Stimulated activated memory B cell treated with anti-CD40 and anti-IgM and Interleukin-4, amounts not matched to agents 10 μg/mL and 1 μg/mL and 100 μg/mL, for 72 hours (primary cell): ENCODE data around the gene HTRA3.

Experiments used
- ATAC-seq: fragments of 150-1000 bp; cut with Tn5 transposase; 2 replicates; pipeline ENCODE4 v1.10.0; 2021
- H3K27ac Mint-ChIP-seq: one replicate; pipeline ENCODE4 v1.8.0; 2022; ENCODE audit warnings: mild to moderate bottlenecking, mixed read lengths
- H3K27me3 Mint-ChIP-seq: one replicate; pipeline ENCODE4 v1.8.0; 2022; ENCODE audit warnings: mixed read lengths
- H3K36me3 Mint-ChIP-seq: one replicate; pipeline ENCODE4 v1.8.0; 2022; ENCODE audit warnings: mixed read lengths
- H3K4me1 Mint-ChIP-seq: one replicate; pipeline ENCODE4 v1.8.0; 2022; ENCODE audit warnings: mixed read lengths
- H3K4me3 Mint-ChIP-seq: one replicate; pipeline ENCODE4 v1.8.0; 2022; ENCODE audit warnings: mild to moderate bottlenecking, moderate library complexity, mixed read lengths
- H3K9me3 Mint-ChIP-seq: one replicate; pipeline ENCODE4 v1.8.0; 2022; ENCODE audit warnings: mixed read lengths

Gene HTRA3

DNA sequence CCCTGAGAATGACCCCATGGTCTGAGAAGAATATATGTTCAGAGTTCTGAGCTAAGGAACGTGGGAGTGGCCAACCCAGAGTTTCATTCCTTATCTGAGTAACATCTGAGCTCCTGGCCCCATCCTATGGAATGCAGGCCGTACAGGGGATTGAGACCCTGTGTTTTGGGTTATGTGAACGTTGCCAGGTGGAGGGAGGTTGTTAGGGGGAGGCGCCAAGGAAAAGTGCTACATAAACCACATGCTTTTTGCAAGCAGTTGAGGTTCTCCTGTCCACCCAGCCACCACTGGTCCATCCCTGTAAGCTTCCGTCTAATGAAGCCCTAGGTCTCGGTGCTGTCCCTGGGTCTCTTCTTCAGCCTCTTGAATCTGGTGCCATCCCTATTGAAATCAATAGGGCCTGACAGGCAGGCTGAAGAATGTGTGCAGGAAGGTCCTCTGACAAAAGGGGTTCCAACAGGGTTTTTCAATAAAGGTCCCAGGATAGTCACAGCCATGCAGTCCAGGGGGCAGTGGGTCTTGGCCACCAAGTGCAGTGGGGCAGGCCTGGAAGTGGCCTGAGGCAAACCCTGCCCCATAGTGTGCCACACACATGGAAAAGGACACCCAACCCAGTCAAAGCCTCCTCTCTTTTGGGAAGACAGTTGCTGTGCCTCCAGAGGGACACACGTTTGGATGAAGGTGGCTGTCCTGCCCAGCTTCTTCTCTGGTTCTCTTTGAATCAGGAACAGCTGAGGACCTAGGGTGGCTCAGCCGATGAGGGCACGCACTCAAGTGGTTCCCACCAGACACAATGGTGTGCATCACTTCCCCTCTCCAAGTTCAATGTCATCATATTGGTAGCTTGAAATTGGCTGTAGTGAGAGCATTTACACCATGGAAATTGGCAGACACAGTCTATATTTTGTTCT lies 53.5 kb downstream of the HTRA3 start:
- H3K27ac Mint-ChIP-seq, result no peak overlapping the region
- no peaks in the 10 kb centered on the region for H3K9me3 Mint-ChIP-seq
- no peaks in the 10 kb centered on the region for H3K36me3 Mint-ChIP-seq
- no peaks in the 10 kb centered on the region for H3K27me3 Mint-ChIP-seq
- H3K4me1 Mint-ChIP-seq, result no peaks in the 10 kb centered on the region
- no peak overlapping the region for H3K4me3 Mint-ChIP-seq
- no peak for ATAC-seq

DNA sequence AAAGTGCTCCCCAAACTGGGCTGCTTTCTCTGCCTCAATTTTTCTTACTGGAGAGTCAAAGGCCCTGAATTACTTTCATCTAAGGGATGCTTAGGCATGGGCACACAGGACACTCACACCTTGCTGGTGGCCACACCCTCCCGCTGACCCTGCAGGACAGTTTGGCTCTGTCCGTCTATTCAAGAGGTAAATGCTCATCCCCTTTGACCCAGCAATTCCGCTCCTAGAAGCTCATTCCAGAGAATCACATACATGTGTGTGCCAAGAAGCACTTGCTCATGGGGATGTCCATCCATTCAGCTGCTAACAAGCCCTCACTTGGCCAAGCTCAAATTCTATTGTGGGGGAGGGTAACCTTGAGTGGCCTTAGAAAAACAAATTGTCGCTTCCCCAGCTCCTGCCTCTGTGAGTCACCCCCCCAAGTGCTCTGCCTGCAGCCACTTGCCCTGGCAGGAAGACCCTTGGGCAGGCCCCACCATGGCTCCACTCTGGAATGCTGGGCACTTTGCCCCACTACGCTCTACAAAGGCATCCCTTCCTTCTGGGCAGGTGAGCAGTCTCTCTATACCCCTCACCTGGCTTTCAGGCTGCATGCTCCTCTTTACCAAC lies 54.5 kb downstream of the HTRA3 start:
- no peaks in the 10 kb centered on the region for H3K36me3 Mint-ChIP-seq
- no peak overlapping the region for H3K27ac Mint-ChIP-seq
- no peak overlapping the region for H3K4me3 Mint-ChIP-seq
- no peaks in the 10 kb centered on the region for H3K27me3 Mint-ChIP-seq
- no peaks in the 10 kb centered on the region for H3K4me1 Mint-ChIP-seq
- no peak for ATAC-seq
- no peaks in the 10 kb centered on the region for H3K9me3 Mint-ChIP-seq

DNA sequence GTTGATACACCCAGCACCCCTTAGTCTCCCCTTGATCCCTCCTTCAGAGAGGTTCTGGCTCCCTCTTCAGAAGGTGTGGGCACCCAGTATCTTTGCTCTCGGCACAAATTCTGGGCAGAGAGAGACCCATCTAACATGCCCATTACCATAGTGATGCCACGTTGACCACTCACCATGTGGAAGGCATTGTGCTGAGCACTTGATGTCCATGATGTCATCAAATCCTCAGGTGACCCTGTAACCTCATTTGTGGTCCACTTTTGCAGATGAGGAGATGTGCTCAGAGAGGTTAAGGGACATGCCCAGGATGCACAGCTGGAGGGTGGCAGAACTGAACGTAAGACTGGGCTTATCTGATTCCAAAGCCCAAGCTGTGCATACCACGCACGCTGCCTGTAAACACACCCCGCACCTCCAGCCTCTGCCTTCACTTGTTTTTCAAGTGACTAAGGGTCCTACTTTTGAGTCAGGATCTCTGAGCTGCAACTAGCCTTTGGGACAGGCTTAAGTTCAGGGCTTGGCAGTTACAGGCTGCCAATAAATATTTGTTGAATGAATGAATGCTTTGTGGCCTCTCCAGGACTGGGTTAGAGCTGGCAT lies 55.2 kb downstream of the HTRA3 start:
- Mint-ChIP-seq H3K4me1 (no peaks in the 10 kb centered on the region), H3K4me3 (no peak overlapping the region), H3K27ac (no peak overlapping the region), H3K27me3 (no peaks in the 10 kb centered on the region), H3K36me3 (no peaks in the 10 kb centered on the region), H3K9me3 (no peaks in the 10 kb centered on the region)
- ATAC-seq, result no peak

DNA sequence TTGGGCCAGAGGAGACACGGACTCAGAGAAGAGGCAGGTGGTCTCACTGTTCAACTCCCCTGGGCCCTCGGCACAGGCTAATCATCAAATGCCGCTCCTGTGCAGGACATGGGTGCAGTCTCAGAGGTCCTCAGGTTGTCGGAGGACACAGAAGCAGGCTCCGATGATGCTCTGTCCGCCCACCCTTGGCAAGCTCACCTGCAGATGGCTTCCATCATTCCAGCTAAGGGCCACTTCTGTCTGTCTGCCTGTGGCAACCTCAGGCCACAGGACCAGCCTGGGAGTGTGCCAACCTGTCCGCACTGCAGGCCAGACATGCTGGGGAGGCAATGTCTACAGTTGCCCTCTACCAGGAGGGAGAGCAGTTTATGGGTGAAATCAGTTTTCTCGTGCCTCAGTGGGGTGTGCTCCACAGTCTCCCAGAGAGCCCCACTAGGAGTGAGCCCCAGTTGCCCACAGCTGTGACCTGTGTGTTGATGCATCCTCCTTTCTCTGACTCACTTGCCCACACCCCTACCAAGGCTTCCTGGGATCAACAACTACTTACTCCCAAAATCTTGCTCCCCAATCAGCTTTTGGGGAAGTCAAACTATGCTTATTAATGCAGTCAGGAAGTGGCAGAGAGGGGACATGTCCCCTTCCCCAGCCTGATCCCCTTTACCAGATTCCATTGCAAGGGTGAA lies 55.9 kb downstream of the HTRA3 start:
- H3K4me1 Mint-ChIP-seq, result no peaks in the 10 kb centered on the region
- no peaks in the 10 kb centered on the region for H3K36me3 Mint-ChIP-seq
- H3K27ac Mint-ChIP-seq, result no peak overlapping the region
- no peak for ATAC-seq
- no peaks in the 10 kb centered on the region for H3K27me3 Mint-ChIP-seq
- no peaks in the 10 kb centered on the region for H3K9me3 Mint-ChIP-seq
- no peak overlapping the region for H3K4me3 Mint-ChIP-seq

DNA sequence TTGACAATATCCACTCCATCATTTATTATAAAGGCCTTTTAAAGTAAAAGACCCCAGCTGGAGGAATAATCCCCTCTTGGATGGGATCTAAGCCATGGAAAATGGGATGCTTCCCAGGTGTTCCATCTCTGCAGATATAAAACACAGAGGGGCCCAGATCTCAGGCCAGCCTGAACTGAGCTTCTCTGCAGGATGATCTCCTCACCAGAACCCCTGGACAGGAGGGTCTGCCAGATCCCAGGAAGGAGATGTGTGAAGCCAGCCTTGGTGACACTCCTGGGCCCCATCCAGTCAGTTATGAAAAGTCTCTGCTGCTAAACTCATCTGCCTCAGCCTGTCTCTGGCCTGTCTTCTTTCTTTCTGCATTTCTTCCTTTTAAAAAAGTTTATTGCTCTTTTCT lies 56.7 kb downstream of the HTRA3 start:
- Mint-ChIP-seq H3K9me3 (no peaks in the 10 kb centered on the region), H3K27ac (no peak overlapping the region), H3K27me3 (no peaks in the 10 kb centered on the region), H3K36me3 (no peaks in the 10 kb centered on the region), H3K4me1 (no peaks in the 10 kb centered on the region), H3K4me3 (no peak overlapping the region)
- no peak for ATAC-seq

DNA sequence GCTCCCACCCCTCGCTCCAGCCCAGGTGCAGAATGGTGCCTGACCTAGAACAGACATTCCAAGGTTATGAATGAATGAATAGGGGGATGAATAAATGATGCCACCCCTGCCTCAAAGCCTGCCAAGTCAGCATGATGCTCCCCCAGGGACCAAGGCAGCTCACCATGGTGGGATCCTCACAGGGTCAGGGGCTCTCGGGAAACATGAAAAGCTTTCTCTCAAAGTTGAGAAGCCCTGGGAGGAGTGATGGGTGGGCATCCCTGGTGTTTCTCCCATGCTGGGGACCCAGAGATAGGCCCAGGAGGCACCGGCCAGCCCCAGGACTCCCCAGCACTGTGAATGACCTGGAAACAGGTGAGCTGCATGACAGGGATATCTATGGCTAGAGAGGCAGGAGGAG lies 58.9 kb downstream of the HTRA3 start:
- H3K4me3 Mint-ChIP-seq, result no peak overlapping the region
- no peaks in the 10 kb centered on the region for H3K4me1 Mint-ChIP-seq
- H3K9me3 Mint-ChIP-seq, result peaks cover 5% of the 10 kb centered on the region
- no peak overlapping the region for H3K27ac Mint-ChIP-seq
- H3K36me3 Mint-ChIP-seq, result no peaks in the 10 kb centered on the region
- no peak for ATAC-seq
- peaks cover 10% of the 10 kb centered on the region for H3K27me3 Mint-ChIP-seq

DNA sequence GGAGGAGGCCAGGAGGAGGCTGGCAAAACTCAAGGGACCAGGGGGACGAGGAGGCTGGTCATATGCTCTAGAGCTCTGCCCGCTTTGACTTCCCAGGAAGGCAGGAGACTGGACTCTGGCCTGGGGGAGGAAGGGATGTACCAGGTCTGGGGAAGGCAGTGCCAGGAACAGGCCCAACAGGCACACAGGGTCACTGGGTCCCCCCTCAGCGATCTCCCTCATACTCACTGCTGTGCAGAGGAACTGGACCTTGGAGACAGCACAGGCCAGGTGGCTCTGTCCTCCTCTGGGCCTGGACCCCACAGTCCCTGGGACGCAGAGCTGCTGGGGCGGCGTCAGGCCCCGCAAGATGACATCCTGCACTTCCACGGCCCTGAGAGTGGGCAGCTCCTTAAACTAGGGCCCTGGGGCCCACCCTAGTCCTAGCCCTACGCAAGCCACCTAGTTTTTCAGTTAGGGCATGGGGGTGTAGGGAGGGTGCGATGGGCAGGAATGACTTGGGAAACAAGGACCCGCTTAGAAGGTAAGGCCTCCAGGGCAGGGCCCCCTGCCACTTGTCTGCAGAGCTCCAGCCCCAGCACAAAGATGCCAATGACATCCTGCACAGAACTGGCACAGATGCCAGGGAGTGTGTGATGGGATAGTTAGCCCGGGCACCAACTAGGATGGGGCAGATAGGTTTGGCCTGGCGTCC lies 59.5 kb downstream of the HTRA3 start:
- H3K9me3 Mint-ChIP-seq, result peaks cover 5% of the 10 kb centered on the region
- no peak for ATAC-seq
- H3K4me1 Mint-ChIP-seq, result no peaks in the 10 kb centered on the region
- no peak overlapping the region for H3K4me3 Mint-ChIP-seq
- no peaks in the 10 kb centered on the region for H3K36me3 Mint-ChIP-seq
- peaks cover 10% of the 10 kb centered on the region for H3K27me3 Mint-ChIP-seq
- H3K27ac Mint-ChIP-seq, result no peak overlapping the region

DNA sequence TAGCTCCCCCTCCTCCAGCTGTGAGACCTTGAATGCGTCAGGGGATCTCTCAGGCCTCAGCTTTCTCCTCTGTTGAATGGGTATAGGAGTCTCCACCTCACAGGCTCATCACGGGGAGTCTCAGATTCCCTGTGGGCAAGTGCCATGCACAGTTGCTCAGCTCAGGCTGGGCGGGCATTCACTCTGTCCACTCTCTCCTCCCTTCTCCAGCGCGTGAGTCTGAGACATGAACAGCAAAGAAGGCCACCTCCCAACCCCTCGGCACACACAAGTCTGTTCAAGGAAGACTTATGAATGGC lies 60.0 kb downstream of the HTRA3 start:
- ATAC-seq, result no peak
- Mint-ChIP-seq H3K4me3 (no peak overlapping the region), H3K4me1 (no peaks in the 10 kb centered on the region), H3K36me3 (no peaks in the 10 kb centered on the region), H3K27ac (no peak overlapping the region), H3K27me3 (peaks cover 10% of the 10 kb centered on the region), H3K9me3 (peaks cover 5% of the 10 kb centered on the region)

DNA sequence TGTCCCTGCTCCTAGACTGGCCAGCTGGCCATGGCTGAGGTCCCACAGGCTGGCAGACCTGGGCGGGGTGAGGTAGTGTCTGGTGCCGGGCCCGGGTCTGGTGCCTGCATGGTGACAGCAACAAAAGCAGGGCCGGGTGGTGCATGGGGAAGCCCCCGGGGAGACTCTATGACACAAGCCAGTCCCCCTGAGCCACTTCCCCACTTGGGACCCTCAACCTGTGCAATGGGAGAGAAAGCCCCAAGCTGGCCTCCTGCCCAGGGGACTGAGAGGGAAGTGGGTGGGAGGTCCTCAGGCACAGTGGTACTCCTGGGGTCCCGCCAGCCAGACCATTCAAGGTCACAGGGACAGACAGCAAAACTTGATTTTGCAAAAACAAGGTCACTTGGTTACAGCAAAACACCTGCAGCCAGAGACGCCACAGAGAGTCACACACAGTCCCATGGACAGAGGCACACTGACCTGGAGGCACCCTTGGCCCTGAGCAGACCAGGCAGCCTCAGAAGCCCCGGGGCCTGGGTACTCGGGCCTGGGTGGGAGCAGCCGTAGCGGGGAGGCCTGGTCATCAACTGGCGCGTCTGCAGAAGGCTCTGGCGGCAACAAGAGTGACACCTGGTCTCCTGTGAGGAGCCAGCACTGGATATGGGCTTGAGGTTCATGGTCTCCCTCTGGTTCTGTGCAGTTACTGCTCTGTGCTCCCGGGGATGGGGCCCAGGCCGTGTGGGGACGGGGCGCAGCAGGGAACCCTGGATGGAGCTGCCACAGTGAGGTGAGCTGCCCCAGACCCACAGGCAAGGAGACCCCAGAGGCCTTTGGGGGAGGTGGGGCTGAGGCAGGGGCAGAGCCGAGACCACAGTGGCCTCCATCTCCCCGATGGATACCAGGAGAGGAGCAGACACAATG lies 60.6 kb downstream of the HTRA3 start:
- ATAC-seq, result no peak
- Mint-ChIP-seq H3K4me1 (no peaks in the 10 kb centered on the region), H3K9me3 (peaks cover 6% of the 10 kb centered on the region), H3K36me3 (no peaks in the 10 kb centered on the region), H3K4me3 (no peak overlapping the region), H3K27me3 (peaks cover 10% of the 10 kb centered on the region), H3K27ac (no peak overlapping the region)

DNA sequence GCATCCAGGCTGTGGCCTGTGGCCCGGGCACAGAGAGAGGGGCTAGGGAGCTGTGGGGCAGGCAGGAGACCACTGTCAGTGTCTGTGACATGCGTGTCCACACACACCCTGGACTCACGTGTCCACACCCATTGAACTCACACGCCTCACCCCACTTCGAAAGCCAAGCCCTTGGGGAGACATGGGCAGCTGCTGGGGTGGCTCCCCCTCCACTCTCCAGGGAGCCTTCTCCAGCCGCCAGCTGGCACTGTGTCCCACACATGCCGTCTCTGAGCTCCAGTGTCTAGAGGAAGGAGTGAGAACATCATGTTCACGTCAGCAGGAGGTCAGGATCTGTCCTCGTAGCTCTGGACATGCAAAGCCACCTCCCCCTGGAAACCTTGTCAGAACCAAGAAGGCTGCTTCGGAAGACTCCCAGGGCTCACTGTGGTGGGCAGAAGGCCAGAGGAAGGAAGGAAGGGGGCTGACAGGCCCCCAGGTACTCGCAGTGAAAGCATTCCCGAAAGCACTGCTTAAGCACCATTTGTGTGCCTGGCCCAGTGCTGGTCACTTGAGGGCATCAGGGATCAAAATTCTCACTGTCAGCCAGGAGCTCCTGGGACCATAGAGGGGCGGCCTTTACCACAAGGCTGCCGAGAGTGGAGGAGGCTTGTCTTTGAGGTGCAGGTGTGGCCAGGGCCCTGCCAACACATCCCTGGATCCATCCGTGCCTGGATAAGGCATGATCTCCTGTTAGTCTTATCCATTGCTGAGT lies 61.4 kb downstream of the HTRA3 start:
- peak; percentile 6 for ATAC-seq
- H3K36me3 Mint-ChIP-seq, result no peaks in the 10 kb centered on the region
- no peak overlapping the region for H3K27ac Mint-ChIP-seq
- H3K4me1 Mint-ChIP-seq, result no peaks in the 10 kb centered on the region
- H3K9me3 Mint-ChIP-seq, result peaks cover 11% of the 10 kb centered on the region
- no peak overlapping the region for H3K4me3 Mint-ChIP-seq
- peaks cover 10% of the 10 kb centered on the region for H3K27me3 Mint-ChIP-seq

DNA sequence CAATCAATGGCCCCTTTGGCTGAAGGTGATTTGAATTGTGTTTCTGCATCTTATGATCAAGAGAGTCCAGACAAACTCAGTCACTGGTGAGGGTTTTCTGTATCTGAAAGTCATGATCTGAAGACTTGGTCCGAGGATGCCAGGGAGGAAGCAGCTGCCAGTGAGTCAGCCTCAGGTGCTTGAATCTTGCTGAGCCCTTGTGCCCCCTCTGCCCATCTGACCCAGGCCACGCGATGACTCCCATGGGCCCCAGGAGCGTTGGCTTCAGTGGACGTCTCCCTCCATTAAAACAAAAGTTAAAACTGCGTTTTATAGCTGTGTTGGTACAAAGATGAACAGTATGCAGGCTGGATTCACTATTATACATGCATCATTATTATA lies 62.0 kb downstream of the HTRA3 start:
- Mint-ChIP-seq H3K9me3 (peaks cover 15% of the 10 kb centered on the region), H3K36me3 (no peaks in the 10 kb centered on the region), H3K27me3 (peaks cover 10% of the 10 kb centered on the region), H3K4me1 (no peaks in the 10 kb centered on the region), H3K27ac (no peak overlapping the region), H3K4me3 (no peak overlapping the region)
- no peak for ATAC-seq

DNA sequence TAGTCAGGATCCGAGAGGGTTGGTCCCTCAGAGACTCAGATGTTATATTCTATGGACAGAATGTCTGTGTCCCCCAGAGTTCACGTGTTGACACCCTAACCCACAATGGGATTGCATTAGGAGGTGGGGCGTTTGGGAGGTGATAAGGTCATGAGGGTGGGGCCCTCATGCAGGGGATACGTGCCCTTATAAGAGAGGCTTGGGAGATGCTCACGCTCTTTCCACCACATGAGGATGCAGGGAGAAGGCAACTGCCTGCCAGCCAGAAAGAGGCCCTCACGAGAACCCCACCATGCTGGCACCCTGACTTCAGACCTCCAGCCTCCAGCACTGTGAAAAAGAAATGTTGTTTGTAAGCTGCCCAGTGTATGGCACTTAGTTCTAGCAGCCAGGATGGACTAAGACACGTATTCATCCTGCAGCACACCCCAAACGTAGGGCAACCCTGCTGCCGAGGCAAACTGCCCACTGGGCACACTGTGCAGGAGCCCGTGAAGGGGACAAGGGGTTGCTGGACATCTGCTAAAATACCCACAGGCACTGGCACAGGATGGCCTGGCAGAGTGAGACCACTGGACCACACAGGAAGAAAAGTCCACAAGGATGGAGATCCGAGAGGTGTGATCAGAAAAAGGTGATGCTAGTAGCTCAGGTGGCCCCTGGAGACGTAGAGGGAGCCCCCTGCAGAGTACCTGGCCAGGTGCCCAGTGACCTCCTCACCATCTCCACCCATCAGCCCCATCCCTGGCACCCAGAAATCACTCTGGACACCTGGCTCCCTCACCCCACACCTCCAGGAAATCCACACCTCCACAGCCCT lies 62.7 kb downstream of the HTRA3 start:
- no peak overlapping the region for H3K4me3 Mint-ChIP-seq
- peaks cover 10% of the 10 kb centered on the region for H3K27me3 Mint-ChIP-seq
- no peak overlapping the region for H3K27ac Mint-ChIP-seq
- peaks cover 19% of the 10 kb centered on the region for H3K9me3 Mint-ChIP-seq
- H3K36me3 Mint-ChIP-seq, result no peaks in the 10 kb centered on the region
- no peaks in the 10 kb centered on the region for H3K4me1 Mint-ChIP-seq
- no peak for ATAC-seq

DNA sequence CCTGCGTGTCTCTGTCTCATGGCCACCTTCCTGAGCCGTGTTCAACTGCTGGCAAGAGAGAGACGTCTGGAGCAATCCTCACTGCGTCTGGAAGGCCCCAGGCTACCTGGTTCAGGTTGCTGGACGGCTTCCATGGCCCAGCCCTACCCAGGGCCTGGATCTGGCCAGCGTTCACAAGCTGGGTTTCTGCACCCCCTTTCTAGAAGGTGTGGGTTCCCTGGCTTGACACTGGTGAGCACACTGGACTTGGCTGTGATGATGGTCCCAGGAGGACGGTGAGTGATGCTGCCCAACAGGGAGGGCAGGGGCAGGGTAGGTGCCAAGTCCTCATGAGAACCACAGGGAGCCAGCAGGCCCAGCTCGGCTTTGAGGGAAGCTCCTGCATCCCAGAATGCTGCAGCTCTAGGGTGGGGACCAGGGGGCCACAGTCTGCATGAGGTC lies 63.4 kb downstream of the HTRA3 start:
- Mint-ChIP-seq H3K4me1 (no peaks in the 10 kb centered on the region), H3K4me3 (no peak overlapping the region), H3K27ac (no peak overlapping the region), H3K27me3 (peaks cover 10% of the 10 kb centered on the region), H3K9me3 (peaks cover 19% of the 10 kb centered on the region), H3K36me3 (no peaks in the 10 kb centered on the region)
- no peak for ATAC-seq
